Natural killer cell treated with Interleukin-12 subunit alpha and Interleukin-12 subunit beta and Interleukin-15 and Interleukin-18, amount 100 ng/mL, for 72 hours (primary cell): ENCODE data around the gene PRPSAP2. TPM values are rescaled to one million over a fixed set of nuclear protein-coding genes. Genes with fewer than 3 reads are reported as not detected.
"Not testable (repeated sequence)": the region's sequence is repeated elsewhere in the genome, so short reads cannot be mapped to it uniquely, and the experiment has no call there.

Experiments used
- ATAC-seq, 2 donors: fragments of 150-1000 bp; cut with Tn5 transposase in 1 of 2; sonication (Bioruptor Pico), chemical (Tn5 transposase) in 1 of 2; 2 replicates each; pipeline ENCODE4 v1.10.0; 2021
- DNase-seq: peaks from one replicate; pipeline ENCODE4 v3.0.0; 2022; ENCODE audit warnings: low spot score
- H3K27ac Mint-ChIP-seq, 2 donors: 1 replicate in 1 of 2; 2 replicates in 1 of 2; pipeline ENCODE4 v1.8.0; 2022; ENCODE audit warnings: mixed read lengths in 2 of 2, mild to moderate bottlenecking in 1 of 2, moderate library complexity in 1 of 2
- H3K27me3 Mint-ChIP-seq, 2 donors: 1 replicate in 1 of 2; 2 replicates in 1 of 2; pipeline ENCODE4 v1.8.0; 2022; ENCODE audit warnings: mixed read lengths in 2 of 2
- H3K36me3 Mint-ChIP-seq: one replicate; pipeline ENCODE4 v1.8.0; 2022; ENCODE audit warnings: mixed read lengths
- H3K4me1 Mint-ChIP-seq, 2 donors: 1 replicate in 1 of 2; 2 replicates in 1 of 2; pipeline ENCODE4 v1.8.0; 2022; ENCODE audit warnings: low read depth in 2 of 2, mixed read lengths in 2 of 2, mild to moderate bottlenecking in 1 of 2
- H3K4me3 Mint-ChIP-seq: one replicate; pipeline ENCODE4 v1.8.0; 2022; ENCODE audit warnings: mixed read lengths
- H3K9me3 Mint-ChIP-seq: 2 replicates; pipeline ENCODE4 v1.8.0; 2022; ENCODE audit warnings: mixed read lengths
- total RNA-seq, 2 donors: library from RNA; stranded (reverse); gene quantifications; one replicate each; pipeline ENCODE4 v1.2.3, GENCODE V29; 2022

PRPSAP2 gene
- total RNA-seq, 2 donors from 2014 or later, result 93.1 to 112 TPM

DNA sequence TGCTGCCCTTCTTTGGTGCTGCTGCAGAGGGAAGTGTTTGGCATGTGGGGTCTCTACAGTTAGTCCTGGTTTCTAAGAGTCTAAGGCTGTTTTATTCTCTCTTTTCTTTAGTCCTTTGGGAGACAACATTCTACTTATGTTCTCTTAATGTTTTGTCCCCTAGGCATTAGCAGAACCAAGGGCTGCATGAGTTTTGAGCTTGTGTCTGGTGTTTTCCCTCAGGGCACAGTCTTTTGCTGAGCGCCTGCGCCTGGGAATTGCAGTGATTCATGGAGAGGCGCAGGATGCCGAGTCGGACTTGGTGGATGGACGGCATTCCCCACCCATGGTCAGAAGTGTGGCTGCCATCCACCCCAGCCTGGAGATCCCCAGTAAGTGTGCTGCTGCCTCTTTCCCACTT, 53.0 kb downstream of the PRPSAP2 start:
- H3K27me3 Mint-ChIP-seq, result no peaks in the 10 kb centered on the region
- H3K27ac Mint-ChIP-seq, result no peak overlapping the region
- H3K9me3 Mint-ChIP-seq, result no peaks in the 10 kb centered on the region
- no peak for ATAC-seq
- peaks cover 3 to 4% of the 10 kb centered on the region in 2 donors for H3K4me1 Mint-ChIP-seq
- H3K36me3 Mint-ChIP-seq, result peaks cover 33% of the 10 kb centered on the region
- H3K4me3 Mint-ChIP-seq, result no peak overlapping the region
- no peak for DNase-seq

DNA sequence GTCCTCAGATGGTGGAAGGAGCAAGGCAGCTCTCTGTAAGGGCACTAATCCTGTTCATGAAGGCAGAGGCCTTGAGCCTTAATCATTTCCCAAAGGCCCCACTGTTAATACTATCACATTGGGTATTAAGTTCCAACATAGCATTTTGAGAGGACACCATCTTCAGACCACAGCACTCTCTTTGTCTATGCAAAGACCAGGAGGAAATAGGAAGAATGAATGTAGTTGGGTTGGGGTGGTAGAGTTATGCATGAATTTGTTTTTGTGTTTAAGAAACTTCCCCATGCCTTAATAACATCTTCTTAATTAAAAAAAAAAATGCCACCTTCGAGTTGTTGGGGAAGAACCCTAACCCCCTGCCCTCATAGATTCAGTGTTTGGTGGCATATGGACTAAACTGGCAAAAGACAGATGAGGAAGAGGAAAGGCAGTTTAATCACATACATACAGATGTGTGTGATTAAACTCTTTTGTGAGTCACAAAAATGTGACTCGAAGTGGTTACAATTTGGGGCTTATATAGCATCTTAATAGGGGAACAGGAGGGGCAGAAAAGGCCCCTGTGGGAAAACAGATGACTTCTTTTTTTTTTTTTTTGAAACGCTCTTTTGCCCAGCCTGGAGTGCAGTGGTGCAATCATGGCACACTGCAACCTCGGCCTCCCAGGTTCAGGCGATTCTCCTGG, 59.0 kb downstream of the PRPSAP2 start:
- H3K36me3 Mint-ChIP-seq, result peaks cover 21% of the 10 kb centered on the region
- ATAC-seq (no peak), DNase-seq (no peak)
- H3K27ac Mint-ChIP-seq, result no peak overlapping the region
- no peak overlapping the region for H3K4me3 Mint-ChIP-seq
- H3K4me1 Mint-ChIP-seq, result peaks cover 20 to 27% of the 10 kb centered on the region in 2 donors
- H3K27me3 Mint-ChIP-seq, result no peaks in the 10 kb centered on the region
- H3K9me3 Mint-ChIP-seq, result no peaks in the 10 kb centered on the region

- no peak overlapping the region for H3K4me3 Mint-ChIP-seq
- DNase-seq (no peak), ATAC-seq (no peak)
- H3K27ac Mint-ChIP-seq, result no peak overlapping the region
- H3K36me3 Mint-ChIP-seq, result peaks cover 17% of the 10 kb centered on the region
- H3K27me3 Mint-ChIP-seq, result no peaks in the 10 kb centered on the region
- no peaks in the 10 kb centered on the region for H3K9me3 Mint-ChIP-seq
- H3K4me1 Mint-ChIP-seq, result peaks cover 24 to 30% of the 10 kb centered on the region in 2 donors
Measured at GRCh38 chr17:18917506-18918032, 59.6 kb downstream of the PRPSAP2 start.

DNA sequence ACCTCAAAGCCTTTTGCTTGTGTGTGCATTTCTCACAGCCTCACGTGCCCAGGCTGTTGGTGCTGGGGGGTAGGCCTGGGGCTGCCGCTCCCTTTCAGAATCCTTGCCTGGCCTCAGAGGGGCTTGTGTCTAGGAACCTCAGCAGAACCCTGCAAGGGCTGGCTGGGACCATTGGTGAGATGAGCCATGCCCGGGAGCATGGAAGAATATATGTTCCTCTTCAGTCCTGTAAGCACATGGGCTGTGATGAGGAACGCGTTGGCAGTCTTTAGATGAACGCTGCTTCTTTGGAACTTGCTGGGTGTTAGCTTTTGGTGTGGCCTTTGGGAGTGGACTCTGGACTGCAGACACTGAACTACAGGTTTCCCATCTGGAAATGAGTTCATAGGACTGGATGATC, 62.0 kb downstream of the PRPSAP2 start:
- H3K9me3 Mint-ChIP-seq, result no peaks in the 10 kb centered on the region
- H3K27me3 Mint-ChIP-seq, result no peaks in the 10 kb centered on the region
- H3K4me3 Mint-ChIP-seq, result peak overlapping the region; percentile 58
- H3K36me3 Mint-ChIP-seq, result peaks cover 15% of the 10 kb centered on the region
- ATAC-seq (peak in 1 of 2 donors; percentile 54), DNase-seq (no peak)
- peaks cover 24 to 33% of the 10 kb centered on the region in 2 donors for H3K4me1 Mint-ChIP-seq
- H3K27ac Mint-ChIP-seq, result peak overlapping the region in 1 of 2 donors; percentile 43

DNA sequence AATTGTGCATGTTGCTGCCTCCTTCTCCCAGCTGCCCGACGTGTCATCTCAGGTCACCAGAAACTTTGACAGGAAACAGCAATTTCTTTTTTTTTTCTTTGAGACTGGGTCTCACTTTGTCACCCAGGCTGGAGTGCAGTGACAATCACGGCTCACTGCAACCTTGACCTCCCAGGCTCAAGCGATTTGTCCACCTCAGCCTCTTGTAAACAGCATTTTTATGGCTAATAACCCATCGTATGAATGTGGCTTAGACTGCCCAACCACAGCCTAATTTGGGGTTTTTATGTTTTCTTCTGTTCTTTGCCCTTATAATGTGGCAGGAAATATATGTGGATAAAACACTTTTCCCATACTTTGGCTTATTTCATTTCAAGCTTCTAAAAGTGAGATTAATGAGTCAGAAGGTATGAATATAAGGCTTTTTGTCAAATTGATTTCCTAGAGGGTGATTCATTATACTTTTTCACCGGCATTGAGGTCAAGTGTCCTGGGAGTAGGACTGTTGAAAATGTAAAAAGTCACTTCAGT, 63.0 kb downstream of the PRPSAP2 start:
- Mint-ChIP-seq H3K4me3 (peak overlapping the region; percentile 78), H3K27me3 (no peaks in the 10 kb centered on the region), H3K36me3 (peaks cover 9% of the 10 kb centered on the region), H3K9me3 (no peaks in the 10 kb centered on the region), H3K27ac (peak overlapping the region; percentile 32 to 80), H3K4me1 (peaks cover 24 to 33% of the 10 kb centered on the region in 2 donors)
- ATAC-seq (peak; percentile 52 to 59), DNase-seq (no peak)

GRCh38 chr17:18921485-18921884, 63.6 kb downstream of the PRPSAP2 start:
- DNase-seq (no peak), ATAC-seq (peak; percentile 8 to 18)
- H3K4me1 Mint-ChIP-seq, result peaks cover 24 to 33% of the 10 kb centered on the region in 2 donors
- peak overlapping the region; percentile 32 to 80 for H3K27ac Mint-ChIP-seq
- H3K27me3 Mint-ChIP-seq, result no peaks in the 10 kb centered on the region
- peaks cover 9% of the 10 kb centered on the region for H3K36me3 Mint-ChIP-seq
- no peaks in the 10 kb centered on the region for H3K9me3 Mint-ChIP-seq
- peak overlapping the region; percentile 78 for H3K4me3 Mint-ChIP-seq

DNA sequence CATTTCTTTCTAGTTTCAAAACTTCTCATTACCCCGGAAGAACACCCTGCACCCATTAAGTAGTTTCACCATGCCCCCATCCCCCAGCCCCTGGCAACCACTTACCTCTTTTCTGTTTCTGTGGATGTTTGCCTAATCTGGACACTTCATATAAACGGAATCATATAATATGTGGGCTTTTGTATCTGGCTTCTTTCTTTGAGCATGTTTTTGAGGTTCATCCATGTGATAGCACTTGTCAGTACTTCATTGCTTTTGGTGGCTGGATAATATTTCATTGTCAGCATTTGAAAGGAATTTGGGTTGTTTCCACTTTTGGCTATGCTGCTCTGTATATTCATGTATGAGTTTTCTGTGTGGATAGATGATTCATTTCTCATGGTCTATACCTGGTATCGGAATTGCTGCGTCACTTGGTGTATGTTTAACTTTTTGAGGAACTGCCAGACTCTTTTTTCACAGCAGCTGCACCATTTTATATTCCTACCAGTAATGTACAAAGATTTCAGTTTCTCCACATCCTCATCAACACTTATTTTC, 64.1 kb downstream of the PRPSAP2 start:
- Mint-ChIP-seq H3K4me3 (peak overlapping the region; percentile 78), H3K27me3 (no peaks in the 10 kb centered on the region), H3K27ac (peak overlapping the region; percentile 32 to 80), H3K4me1 (peaks cover 24 to 33% of the 10 kb centered on the region in 2 donors), H3K36me3 (peaks cover 5% of the 10 kb centered on the region), H3K9me3 (no peaks in the 10 kb centered on the region)
- DNase-seq, result no peak
- ATAC-seq, result peak; percentile 62 to 78

- not testable (repeated sequence) for H3K9me3 Mint-ChIP-seq, ATAC-seq, H3K36me3 Mint-ChIP-seq, H3K27me3 Mint-ChIP-seq, DNase-seq
- Mint-ChIP-seq H3K4me1 (peaks cover 24 to 31% of the 10 kb centered on the region in 2 donors), H3K27ac (peak overlapping the region in 1 of 2 donors; percentile 80), H3K4me3 (peak overlapping the region; percentile 78)
Measured at GRCh38 chr17:18922596-18922995, 64.7 kb downstream of the PRPSAP2 start.

DNA sequence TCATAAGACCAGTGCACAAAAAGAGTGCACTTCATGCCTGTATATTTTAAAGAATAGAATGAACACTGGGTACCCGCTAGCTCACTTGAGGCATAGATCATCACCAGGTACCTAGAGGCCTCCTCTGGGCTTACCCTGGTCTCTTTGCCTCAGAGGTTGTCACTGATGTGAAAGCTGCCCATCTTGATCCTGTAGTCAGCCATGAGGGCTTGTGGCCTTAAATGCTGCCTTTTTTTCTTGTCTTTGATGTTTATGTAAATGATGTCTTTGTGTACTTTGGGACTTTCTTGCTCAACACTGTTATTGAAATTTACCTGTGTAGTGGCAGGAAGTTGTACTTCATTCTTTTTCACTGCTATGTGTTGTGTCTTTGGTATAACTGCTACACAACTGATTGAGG, 67.3 kb downstream of the PRPSAP2 start:
- Mint-ChIP-seq H3K36me3 (peaks cover 13% of the 10 kb centered on the region), H3K27ac (no peak overlapping the region), H3K4me1 (peaks cover 16 to 19% of the 10 kb centered on the region in 2 donors), H3K9me3 (no peaks in the 10 kb centered on the region), H3K4me3 (no peak overlapping the region), H3K27me3 (no peaks in the 10 kb centered on the region)
- ATAC-seq (no peak), DNase-seq (no peak)

- Mint-ChIP-seq H3K4me3 (no peak overlapping the region), H3K27me3 (peaks cover 0 to 2% of the 10 kb centered on the region in 2 donors), H3K9me3 (no peaks in the 10 kb centered on the region), H3K27ac (no peak overlapping the region), H3K4me1 (peaks cover 18% of the 10 kb centered on the region in 2 donors), H3K36me3 (peaks cover 13% of the 10 kb centered on the region)
- DNase-seq (no peak), ATAC-seq (no peak)
Measured at GRCh38 chr17:18928628-18929125, 70.7 kb downstream of the PRPSAP2 start.

- ATAC-seq, result peak; percentile 75 to 84
- peak overlapping the region; percentile 71 for H3K4me3 Mint-ChIP-seq
Measured at GRCh38 chr17:18932360-18933055, 74.6 kb downstream of the PRPSAP2 start.

DNA sequence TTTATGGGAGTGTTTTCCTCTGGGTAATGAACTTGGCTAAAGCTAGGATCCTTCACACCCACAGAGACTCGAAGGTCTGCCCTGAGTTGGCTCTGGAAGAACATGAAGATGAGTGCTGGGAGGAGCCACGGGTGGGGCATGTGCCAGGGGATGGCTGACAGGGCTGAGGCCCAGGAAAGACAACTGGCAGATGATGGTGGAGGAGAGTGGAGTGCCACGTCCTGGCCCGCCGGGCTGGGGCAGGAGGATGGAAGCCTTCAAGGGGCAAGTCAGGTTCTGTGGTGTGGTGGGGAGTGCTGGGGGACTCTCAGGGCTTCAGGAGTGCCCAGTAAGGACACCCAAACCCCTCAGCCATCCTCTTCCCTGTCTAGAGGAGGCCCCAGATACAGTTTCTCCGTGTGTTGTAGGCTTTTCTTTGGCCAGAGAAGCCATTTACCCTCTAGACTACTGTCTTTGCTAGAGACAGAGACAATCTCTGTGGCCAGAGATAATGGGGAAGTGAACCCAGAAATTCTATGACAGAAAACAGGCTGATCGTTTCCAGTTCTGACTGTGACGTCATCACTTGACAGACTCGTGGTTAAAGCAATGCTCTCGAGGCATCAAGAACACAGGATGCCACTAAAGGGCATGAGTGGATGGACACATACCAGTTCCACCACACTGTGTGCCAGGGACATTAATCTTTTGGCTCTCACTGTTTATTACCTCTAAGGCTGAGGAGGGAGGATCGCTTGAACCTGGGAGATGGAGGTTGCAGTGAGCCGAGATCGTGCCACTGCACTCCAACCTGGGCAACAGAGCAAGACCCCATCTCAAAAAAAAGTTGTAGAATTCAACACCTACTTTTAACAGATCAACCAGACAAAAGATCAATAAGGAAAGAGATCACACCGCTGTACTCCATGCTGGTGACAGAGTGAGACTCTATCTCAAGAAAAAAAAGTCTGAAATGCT, 75.4 kb downstream of the PRPSAP2 start:
- H3K4me3 Mint-ChIP-seq, result peak overlapping the region; percentile 71
- H3K27me3 Mint-ChIP-seq, result peaks cover 2 to 17% of the 10 kb centered on the region in 2 donors
- peaks cover 20 to 22% of the 10 kb centered on the region in 2 donors for H3K4me1 Mint-ChIP-seq
- no peaks in the 10 kb centered on the region for H3K9me3 Mint-ChIP-seq
- ATAC-seq (peak; percentile 53 to 70), DNase-seq (no peak)
- H3K36me3 Mint-ChIP-seq, result peaks cover 10% of the 10 kb centered on the region
- H3K27ac Mint-ChIP-seq, result peak overlapping the region; percentile 76 to 80

More at GRCh38 chr17:18932360-18933055, 74.6 kb downstream of the PRPSAP2 start:
- peak overlapping the region; percentile 76 to 80 for H3K27ac Mint-ChIP-seq
- H3K9me3 Mint-ChIP-seq, result no peaks in the 10 kb centered on the region
- no peak for DNase-seq
- peaks cover 20 to 22% of the 10 kb centered on the region in 2 donors for H3K4me1 Mint-ChIP-seq
- peaks cover 13% of the 10 kb centered on the region for H3K36me3 Mint-ChIP-seq
- peaks cover 2 to 17% of the 10 kb centered on the region in 2 donors for H3K27me3 Mint-ChIP-seq
